Thyroid gland (tissue), 4 donors: Measurements from ENCODE around the gene KIRREL3.

Source experiments
- POLR2A ChIP-seq, 2 donors: fragments of 450-650 bp; IDR thresholded peaks; one replicate each; pipeline ENCODE4 v1.6.1; 2017; ENCODE audit warnings: antibody characterized with exemption in 2 of 2, mild to moderate bottlenecking in 2 of 2, moderate library complexity in 1 of 2
- TF ChIP-seq, protein P1 (sequence below), 6 experiments: fragments of 200-600 bp in 3 of 6; fragments of 450-650 bp in 3 of 6; sonication (generic) in 3 of 6; IDR thresholded peaks; one replicate each; pipeline ENCODE4 v1.5.1; 2016 to 2019; ENCODE audit warnings: antibody characterized with exemption in 6 of 6, mild to moderate bottlenecking in 2 of 6, inconsistent platforms in 1 of 6, moderate library complexity in 1 of 6

DNA sequence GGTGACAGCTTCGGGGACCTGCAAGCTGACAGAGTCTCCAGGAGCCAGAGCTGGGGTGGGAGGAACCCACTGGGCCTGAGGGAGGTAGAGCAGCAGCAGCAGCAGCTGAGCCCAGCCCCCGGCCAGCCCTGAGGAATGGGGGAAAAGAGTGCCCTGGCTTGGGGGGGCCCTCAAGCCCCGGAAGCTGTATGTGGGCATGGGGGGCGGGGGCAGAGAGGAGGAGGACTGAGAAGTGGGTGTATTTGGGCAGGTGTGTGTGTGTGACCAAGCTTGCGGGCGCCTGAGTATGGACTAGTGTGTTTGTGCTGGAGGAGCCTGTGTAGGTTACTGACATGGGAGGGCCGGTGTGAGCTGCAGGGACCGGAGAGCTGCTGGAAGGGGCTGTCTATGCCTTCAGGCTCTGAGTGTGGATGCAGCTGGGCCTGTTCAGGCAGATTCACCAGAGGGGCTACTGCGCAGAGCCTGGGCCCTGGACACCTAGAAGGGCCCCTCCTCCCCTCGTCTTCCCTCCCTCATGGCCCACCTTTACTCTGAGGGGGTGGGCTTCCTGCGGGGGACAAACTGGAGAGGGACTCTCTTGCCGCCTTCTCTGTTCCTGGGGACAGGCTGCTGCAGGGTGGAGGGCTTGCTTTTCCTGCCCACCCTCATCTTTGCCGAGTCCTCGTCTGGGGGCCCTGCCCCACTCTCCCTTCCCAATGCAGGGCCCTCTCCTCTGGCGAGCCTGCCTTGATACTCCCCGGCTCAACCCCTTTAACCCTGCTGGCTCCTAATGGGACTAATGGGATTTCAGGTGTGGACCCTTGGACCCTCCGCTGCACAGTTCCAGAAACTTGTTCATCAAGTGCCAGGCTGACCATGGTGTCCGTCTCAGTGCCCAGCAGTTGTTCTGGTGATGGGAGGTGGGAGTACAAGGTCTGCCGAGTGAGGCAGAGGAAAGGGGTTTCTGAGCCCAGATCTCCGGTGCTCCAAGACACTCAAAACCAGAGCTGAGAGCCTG lies 616.9 kb downstream of the KIRREL3 start:
- TF ChIP-seq, protein P1, sequence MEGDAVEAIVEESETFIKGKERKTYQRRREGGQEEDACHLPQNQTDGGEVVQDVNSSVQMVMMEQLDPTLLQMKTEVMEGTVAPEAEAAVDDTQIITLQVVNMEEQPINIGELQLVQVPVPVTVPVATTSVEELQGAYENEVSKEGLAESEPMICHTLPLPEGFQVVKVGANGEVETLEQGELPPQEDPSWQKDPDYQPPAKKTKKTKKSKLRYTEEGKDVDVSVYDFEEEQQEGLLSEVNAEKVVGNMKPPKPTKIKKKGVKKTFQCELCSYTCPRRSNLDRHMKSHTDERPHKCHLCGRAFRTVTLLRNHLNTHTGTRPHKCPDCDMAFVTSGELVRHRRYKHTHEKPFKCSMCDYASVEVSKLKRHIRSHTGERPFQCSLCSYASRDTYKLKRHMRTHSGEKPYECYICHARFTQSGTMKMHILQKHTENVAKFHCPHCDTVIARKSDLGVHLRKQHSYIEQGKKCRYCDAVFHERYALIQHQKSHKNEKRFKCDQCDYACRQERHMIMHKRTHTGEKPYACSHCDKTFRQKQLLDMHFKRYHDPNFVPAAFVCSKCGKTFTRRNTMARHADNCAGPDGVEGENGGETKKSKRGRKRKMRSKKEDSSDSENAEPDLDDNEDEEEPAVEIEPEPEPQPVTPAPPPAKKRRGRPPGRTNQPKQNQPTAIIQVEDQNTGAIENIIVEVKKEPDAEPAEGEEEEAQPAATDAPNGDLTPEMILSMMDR (IDR thresholded peaks at IDR 0.05), result no peak
- TF ChIP-seq POLR2A (IDR thresholded peaks at IDR 0.05), result no peak
